SJSA1 (cell line): Measurements from ENCODE around the gene OSBPL8. TPM values are rescaled to one million over a fixed set of nuclear protein-coding genes. Genes with fewer than 3 reads are reported as not detected.
A peak's percentile ranks its signal among the peaks of the same experiment; 100 is the strongest.

Experiments
- DNase-seq, 2 experiments: peaks; one replicate each; pipeline ENCODE4 v3.0.0-alpha.2; 2015 to 2020; ENCODE audit warnings: low spot score in 2 of 2, low read depth in 1 of 2
- H3K27ac ChIP-seq: fragments of 250-450 bp; sonication (Bioruptor Pico); 2 replicates; pipeline ENCODE4 v1.5.1; 2020; ENCODE audit warnings: mild to moderate bottlenecking, moderate library complexity
- H3K27me3 ChIP-seq: fragments of 250-450 bp; sonication (Bioruptor Pico); replicated peaks from 2 replicates; pipeline ENCODE4 v1.5.1; 2020; ENCODE audit warnings: mild to moderate bottlenecking, moderate library complexity
- H3K36me3 ChIP-seq: fragments of 250-450 bp; sonication (Bioruptor Pico); 2 replicates; pipeline ENCODE4 v1.5.1; 2020; ENCODE audit warnings: mild to moderate bottlenecking
- H3K4me1 ChIP-seq: fragments of 250-450 bp; sonication (Bioruptor Pico); replicated peaks from 2 replicates; pipeline ENCODE4 v1.6.1; 2021; ENCODE audit warnings: mild to moderate bottlenecking
- H3K4me3 ChIP-seq: fragments of 250-450 bp; sonication (Bioruptor Pico); 2 replicates; pipeline ENCODE4 v1.5.1; 2020; ENCODE audit warnings: mild to moderate bottlenecking
- H3K9me3 ChIP-seq: fragments of 250-450 bp; sonication (Bioruptor Pico); replicated peaks from 2 replicates; pipeline ENCODE4 v1.5.1; 2020; ENCODE audit warnings: mild to moderate bottlenecking
- total RNA-seq: library from RNA; depleted of rRNA; stranded (reverse); fragments of >200 nt; shearing (Covaris generic); gene quantifications from 2 replicates; pipeline ENCODE4 v1.2.3, GENCODE V29; 2014

OSBPL8 gene
- total RNA-seq, 1 experiment from 2014 or later = 55.6 TPM

- DNase-seq = no peak
- H3K9me3 ChIP-seq = no peaks in the 10 kb centered on the region
- peaks cover 5% of the 10 kb centered on the region for H3K4me1 ChIP-seq
- H3K36me3 ChIP-seq = no peaks in the 10 kb centered on the region
- no peaks in the 10 kb centered on the region for H3K27me3 ChIP-seq
- H3K27ac ChIP-seq = no peak overlapping the region
- no peak overlapping the region for H3K4me3 ChIP-seq
These were observed 101.8 kb downstream of the OSBPL8 start for GRCh38 chr12:76457818-76458217.

- no peaks in the 10 kb centered on the region for H3K27me3 ChIP-seq
- no peak overlapping the region for H3K27ac ChIP-seq
- no peak overlapping the region for H3K4me3 ChIP-seq
- no peaks in the 10 kb centered on the region for H3K36me3 ChIP-seq
- H3K4me1 ChIP-seq = peaks cover 5% of the 10 kb centered on the region
- no peaks in the 10 kb centered on the region for H3K9me3 ChIP-seq
- DNase-seq = no peak
These were observed 102.6 kb downstream of the OSBPL8 start for GRCh38 chr12:76457010-76457409.

GRCh38 chr12:76455582-76456345 lies 103.8 kb downstream of the OSBPL8 start:
- Histone ChIP-seq H3K36me3 (no peaks in the 10 kb centered on the region), H3K4me3 (no peak overlapping the region)

GRCh38 chr12:76451528-76451927 lies 108.0 kb downstream of the OSBPL8 start:
- Histone ChIP-seq H3K27me3 (no peaks in the 10 kb centered on the region), H3K4me3 (no peak overlapping the region), H3K9me3 (no peaks in the 10 kb centered on the region), H3K27ac (no peak overlapping the region), H3K4me1 (peaks cover 21% of the 10 kb centered on the region), H3K36me3 (peaks cover 7% of the 10 kb centered on the region)
- DNase-seq = no peak

More at GRCh38 chr12:76455582-76456345, 103.8 kb downstream of the OSBPL8 start:
- Histone ChIP-seq H3K27ac (peak overlapping the region; percentile 53), H3K4me1 (peaks cover 7% of the 10 kb centered on the region), H3K27me3 (no peaks in the 10 kb centered on the region), H3K9me3 (no peaks in the 10 kb centered on the region)
- DNase-seq = peak; percentile 56 to 65

- Histone ChIP-seq H3K4me1 (peaks cover 21% of the 10 kb centered on the region), H3K27ac (peak overlapping the region; percentile 27; the same call in 1 of the 2 replicates), H3K9me3 (no peaks in the 10 kb centered on the region), H3K27me3 (no peaks in the 10 kb centered on the region), H3K36me3 (peaks cover 7% of the 10 kb centered on the region), H3K4me3 (no peak overlapping the region)
- DNase-seq = peak; percentile 34 to 43
These were observed 108.9 kb downstream of the OSBPL8 start for GRCh38 chr12:76450690-76451089.

- peaks cover 16% of the 10 kb centered on the region for H3K4me1 ChIP-seq
- no peaks in the 10 kb centered on the region for H3K9me3 ChIP-seq
- H3K36me3 ChIP-seq = peaks cover 7% of the 10 kb centered on the region
- no peak overlapping the region for H3K4me3 ChIP-seq
- DNase-seq = no peak
- H3K27ac ChIP-seq = no peak overlapping the region
- H3K27me3 ChIP-seq = no peaks in the 10 kb centered on the region
These were observed 109.6 kb downstream of the OSBPL8 start for GRCh38 chr12:76449993-76450392.

- H3K36me3 ChIP-seq = peaks cover 7% of the 10 kb centered on the region
- peak in 1 of 2 experiments; percentile 11 for DNase-seq
- H3K27me3 ChIP-seq = no peaks in the 10 kb centered on the region
- no peak overlapping the region; the same call in 1 of the 2 replicates for H3K27ac ChIP-seq
- H3K4me3 ChIP-seq = no peak overlapping the region
- peaks cover 16% of the 10 kb centered on the region for H3K4me1 ChIP-seq
- H3K9me3 ChIP-seq = no peaks in the 10 kb centered on the region
These were observed 110.0 kb downstream of the OSBPL8 start for GRCh38 chr12:76449583-76449982.

GRCh38 chr12:76449016-76449415 lies 110.6 kb downstream of the OSBPL8 start:
- Histone ChIP-seq H3K9me3 (no peaks in the 10 kb centered on the region), H3K36me3 (peaks cover 7% of the 10 kb centered on the region), H3K4me1 (peaks cover 16% of the 10 kb centered on the region), H3K27me3 (no peaks in the 10 kb centered on the region), H3K27ac (no peak overlapping the region; the same call in 1 of the 2 replicates), H3K4me3 (no peak overlapping the region)
- DNase-seq = no peak

GRCh38 chr12:76446090-76446489 lies 113.5 kb downstream of the OSBPL8 start:
- Histone ChIP-seq H3K36me3 (peaks cover 7% of the 10 kb centered on the region), H3K27ac (no peak overlapping the region)
- DNase-seq = no peak

GRCh38 chr12:76445462-76445861 lies 114.1 kb downstream of the OSBPL8 start:
- DNase-seq = no peak
- Histone ChIP-seq H3K4me3 (no peak overlapping the region), H3K36me3 (peaks cover 7% of the 10 kb centered on the region), H3K9me3 (no peaks in the 10 kb centered on the region), H3K27me3 (no peaks in the 10 kb centered on the region), H3K27ac (no peak overlapping the region), H3K4me1 (peaks cover 11% of the 10 kb centered on the region)

More at GRCh38 chr12:76446090-76446489, 113.5 kb downstream of the OSBPL8 start:
- no peaks in the 10 kb centered on the region for H3K9me3 ChIP-seq
- H3K4me3 ChIP-seq = no peak overlapping the region
- H3K4me1 ChIP-seq = peaks cover 16% of the 10 kb centered on the region
- no peaks in the 10 kb centered on the region for H3K27me3 ChIP-seq

GRCh38 chr12:76444408-76444984 lies 115.1 kb downstream of the OSBPL8 start:
- H3K9me3 ChIP-seq = no peaks in the 10 kb centered on the region
- no peaks in the 10 kb centered on the region for H3K27me3 ChIP-seq
- peaks cover 4% of the 10 kb centered on the region for H3K4me1 ChIP-seq
- no peak overlapping the region for H3K4me3 ChIP-seq
- H3K27ac ChIP-seq = no peak overlapping the region
- no peak for DNase-seq
- peaks cover 3% of the 10 kb centered on the region; the same call in 1 of the 2 replicates for H3K36me3 ChIP-seq

GRCh38 chr12:76441016-76441415 lies 118.6 kb downstream of the OSBPL8 start:
- no peak overlapping the region for H3K4me3 ChIP-seq

GRCh38 chr12:76432733-76433132 lies 126.8 kb downstream of the OSBPL8 start:
- no peak for DNase-seq
- H3K36me3 ChIP-seq = no peaks in the 10 kb centered on the region
- H3K4me1 ChIP-seq = no peaks in the 10 kb centered on the region
- H3K27ac ChIP-seq = no peak overlapping the region
- no peak overlapping the region for H3K4me3 ChIP-seq
- peaks cover 10% of the 10 kb centered on the region for H3K9me3 ChIP-seq
- H3K27me3 ChIP-seq = no peaks in the 10 kb centered on the region

More at GRCh38 chr12:76441016-76441415, 118.6 kb downstream of the OSBPL8 start:
- Histone ChIP-seq H3K27ac (no peak overlapping the region), H3K4me1 (no peaks in the 10 kb centered on the region), H3K9me3 (no peaks in the 10 kb centered on the region), H3K27me3 (no peaks in the 10 kb centered on the region), H3K36me3 (no peaks in the 10 kb centered on the region)
- no peak for DNase-seq

GRCh38 chr12:76428117-76428516 lies 131.5 kb downstream of the OSBPL8 start:
- Histone ChIP-seq H3K4me3 (no peak overlapping the region), H3K36me3 (0 out of 2 replicates have a peak, but pooled peaks cover 4% of the 10 kb centered on the region), H3K4me1 (no peaks in the 10 kb centered on the region), H3K27me3 (no peaks in the 10 kb centered on the region), H3K9me3 (peaks cover 10% of the 10 kb centered on the region), H3K27ac (no peak overlapping the region)
- no peak for DNase-seq
